GM18499 (cell line): ENCODE results near the gene EXOSC6.
"Not testable (repeated sequence)": the region's sequence is repeated elsewhere in the genome, so short reads cannot be mapped to it uniquely, and the experiment has no call there.

Source experiments
- ATAC-seq: cut with Tn5 transposase; IDR thresholded peaks from one replicate; pipeline ENCODE4 v1.9.1; 2021; ENCODE audit warnings: moderate number of reproducible peaks; ENCODE audit not compliant: insufficient read depth, unreplicated experiment

The EXOSC6 gene

GRCh38 chr16:70255574-70255973 is 3.8 kb upstream of the EXOSC6 start:
- ATAC-seq: no peak

- ATAC-seq: no peak
Measured at GRCh38 chr16:70254965-70255286, 3.2 kb upstream of the EXOSC6 start.

- ATAC-seq: no peak
Measured at GRCh38 chr16:70254180-70254964, 2.6 kb upstream of the EXOSC6 start.

GRCh38 chr16:70253291-70254106 is 1.8 kb upstream of the EXOSC6 start:
- ATAC-seq: no peak

- ATAC-seq: no peak
Measured at GRCh38 chr16:70252355-70252988, 732 bp upstream of the EXOSC6 start.

- peak; percentile 19 for ATAC-seq
Measured at GRCh38 chr16:70250748-70251628, 752 bp downstream of the EXOSC6 start.

GRCh38 chr16:70249697-70250096 is 2.0 kb downstream of the EXOSC6 start:
- ATAC-seq: not testable (repeated sequence)

- ATAC-seq: not testable (repeated sequence)
Measured at GRCh38 chr16:70238773-70239172, 13.0 kb downstream of the EXOSC6 start.

GRCh38 chr16:70231831-70232230 is 19.9 kb downstream of the EXOSC6 start:
- ATAC-seq: not testable (repeated sequence)

- ATAC-seq: not testable (repeated sequence)
Measured at GRCh38 chr16:70226024-70226423, 25.7 kb downstream of the EXOSC6 start.

GRCh38 chr16:70225430-70225829 is 26.3 kb downstream of the EXOSC6 start:
- ATAC-seq: not testable (repeated sequence)

GRCh38 chr16:70224645-70225044 is 27.1 kb downstream of the EXOSC6 start:
- ATAC-seq: not testable (repeated sequence)

- ATAC-seq: not testable (repeated sequence)
Measured at GRCh38 chr16:70223971-70224513, 27.7 kb downstream of the EXOSC6 start.

GRCh38 chr16:70223216-70223615 is 28.5 kb downstream of the EXOSC6 start:
- not testable (repeated sequence) for ATAC-seq

- ATAC-seq: not testable (repeated sequence)
Measured at GRCh38 chr16:70222574-70222973, 29.2 kb downstream of the EXOSC6 start.

GRCh38 chr16:70218586-70218985 is 33.2 kb downstream of the EXOSC6 start:
- not testable (repeated sequence) for ATAC-seq

- ATAC-seq: not testable (repeated sequence)
Measured at GRCh38 chr16:70206382-70206781, 45.4 kb downstream of the EXOSC6 start.

GRCh38 chr16:70204668-70205405 is 46.9 kb downstream of the EXOSC6 start:
- ATAC-seq: not testable (repeated sequence)

- ATAC-seq: not testable (repeated sequence)
Measured at GRCh38 chr16:70204010-70204409, 47.7 kb downstream of the EXOSC6 start.
